GM21737 (cell line): ENCODE measurements around the gene CDKN2AIP.
A peak's percentile ranks its signal among the peaks of the same experiment; 100 is the strongest.
"Not testable (repeated sequence)": the region's sequence is repeated elsewhere in the genome, so short reads cannot be mapped to it uniquely, and the experiment has no call there.

Experiments used
- ATAC-seq: cut with Tn5 transposase; IDR thresholded peaks from one replicate; pipeline ENCODE4 v1.9.1; 2021; ENCODE audit warnings: mild to moderate bottlenecking, moderate library complexity; ENCODE audit not compliant: unreplicated experiment

The CDKN2AIP gene

GRCh38 chr4:183413234-183414200, 30.9 kb upstream of the CDKN2AIP start:
- no peak for ATAC-seq

- no peak for ATAC-seq
Observed at GRCh38 chr4:183416879-183417755, 27.3 kb upstream of the CDKN2AIP start.

GRCh38 chr4:183422962-183423631, 21.3 kb upstream of the CDKN2AIP start:
- no peak for ATAC-seq

GRCh38 chr4:183424109-183424744, 20.2 kb upstream of the CDKN2AIP start:
- ATAC-seq: no peak

GRCh38 chr4:183426507-183426906, 17.9 kb upstream of the CDKN2AIP start:
- no peak for ATAC-seq

GRCh38 chr4:183429489-183429888, 14.9 kb upstream of the CDKN2AIP start:
- ATAC-seq: no peak

GRCh38 chr4:183430317-183430993, 14.0 kb upstream of the CDKN2AIP start:
- ATAC-seq: no peak

GRCh38 chr4:183430994-183431347, 13.5 kb upstream of the CDKN2AIP start:
- ATAC-seq: no peak

- no peak for ATAC-seq
Observed at GRCh38 chr4:183431614-183432013, 12.8 kb upstream of the CDKN2AIP start.

GRCh38 chr4:183433183-183433582, 11.3 kb upstream of the CDKN2AIP start:
- ATAC-seq: not testable (repeated sequence)

GRCh38 chr4:183434264-183434663, 10.2 kb upstream of the CDKN2AIP start:
- ATAC-seq: no peak

GRCh38 chr4:183434666-183435190, 9.7 kb upstream of the CDKN2AIP start:
- no peak for ATAC-seq

- ATAC-seq: no peak
Observed at GRCh38 chr4:183435803-183436202, 8.6 kb upstream of the CDKN2AIP start.

GRCh38 chr4:183436417-183436816, 8.0 kb upstream of the CDKN2AIP start:
- no peak for ATAC-seq

- ATAC-seq: no peak
Observed at GRCh38 chr4:183437452-183437851, 7.0 kb upstream of the CDKN2AIP start.

GRCh38 chr4:183438458-183439113, 5.8 kb upstream of the CDKN2AIP start:
- no peak for ATAC-seq

GRCh38 chr4:183441276-183441675, 3.2 kb upstream of the CDKN2AIP start:
- no peak for ATAC-seq

GRCh38 chr4:183443655-183444213, 702 bp upstream of the CDKN2AIP start:
- ATAC-seq: no peak

- peak; percentile 21 for ATAC-seq
Observed at GRCh38 chr4:183445097-183445428, 627 bp downstream of the CDKN2AIP start.
